ENCODE results near the gene KLHDC8A.
A peak's percentile ranks its signal among the peaks of the same experiment; 100 is the strongest.

KLHDC8A gene

DNA sequence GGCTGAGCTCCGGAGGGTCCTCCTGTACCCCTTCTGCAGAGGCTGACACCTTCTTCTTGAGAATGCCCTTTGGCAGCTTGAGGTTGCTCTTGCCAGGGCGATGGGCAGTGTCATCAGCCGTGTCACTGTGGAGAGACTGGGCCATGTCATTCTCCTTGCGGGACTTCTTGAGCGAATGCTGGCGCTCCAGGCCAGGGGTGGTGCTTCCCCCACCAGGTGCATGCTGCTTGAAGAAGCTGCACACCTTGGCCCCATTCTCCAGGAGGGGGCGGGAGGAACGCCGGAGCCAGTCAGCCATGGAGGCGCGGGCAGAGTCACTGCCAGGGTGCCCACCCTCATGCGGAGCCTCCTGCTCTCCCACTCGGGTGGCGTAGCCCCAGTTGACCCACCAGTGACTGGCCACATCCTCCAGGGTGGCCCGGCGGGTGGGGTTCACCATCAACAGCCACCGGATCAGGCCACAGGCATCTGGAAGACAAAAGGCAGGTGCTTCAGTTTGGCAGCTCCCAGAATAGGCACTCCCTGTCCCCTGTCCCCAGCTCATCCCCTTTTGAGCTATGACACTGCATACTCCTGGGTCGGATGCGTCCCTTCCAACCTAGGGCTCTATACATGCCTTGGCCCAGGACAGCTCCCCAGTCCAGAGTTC lies 52.6 kb downstream of the KLHDC8A start:
- Histone ChIP-seq H3K18ac (ENCODE audit: low read length) (peak overlapping the region; percentile 34), H4K91ac (ENCODE audit: low read depth, low read length, poor library complexity) (no peak overlapping the region), H2AK5ac (ENCODE audit: low read depth, low read length) (no peak overlapping the region), H3K14ac (ENCODE audit: low read length) (no peak overlapping the region), H2BK12ac (ENCODE audit: low read length) (no peak overlapping the region), H3K4me3 (ENCODE audit: low read length in 2 of 2) (no peak overlapping the region), H3K9ac (ENCODE audit: low read depth, low read length, poor library complexity) (peak overlapping the region; percentile 56), H3K23ac (ENCODE audit: low read depth, low read length, poor library complexity) (no peak overlapping the region), H4K8ac (ENCODE audit: low read depth, low read length) (no peak overlapping the region), H3K4ac (ENCODE audit: low read length) (no peak overlapping the region), H2BK15ac (ENCODE audit: low read length) (no peak overlapping the region), H3K4me2 (ENCODE audit: insufficient read depth, low read length, poor library complexity, severe bottlenecking) (no peak overlapping the region), H3K79me1 (ENCODE audit: low read depth, low read length) (peaks cover 9% of the 10 kb centered on the region), H3K36me3 (replicated peaks in 1 of 2; ENCODE audit: control insufficient read depth in 2 of 2, insufficient read depth in 2 of 2, low read length in 2 of 2) (peaks cover 62 to 88% of the 10 kb centered on the region in 2 donors), H2BK5ac (ENCODE audit: low read length) (no peak overlapping the region), H3K9me3 (replicated peaks in 1 of 2; ENCODE audit: control insufficient read depth in 2 of 2, insufficient read depth in 1 of 2, low read depth in 1 of 2, low read length in 2 of 2) (no peaks in the 10 kb centered on the region), H3K27ac (replicated peaks; ENCODE audit: low read length) (peak overlapping the region; percentile 86), H3K4me1 (ENCODE audit: control insufficient read depth in 2 of 2, insufficient read depth in 1 of 2, low read depth in 1 of 2, low read length in 2 of 2) (peaks cover 29 to 39% of the 10 kb centered on the region in 2 donors), H2BK120ac (ENCODE audit: low read depth, low read length) (peak overlapping the region; percentile 29), H3K27me3 (ENCODE audit: control insufficient read depth in 3 of 3, insufficient read depth in 3 of 3, low read depth in 1 of 3, low read length in 3 of 3) (no peaks in the 10 kb centered on the region), H2AFZ (ENCODE audit: low read length) (no peak overlapping the region)
- WGBS, 2 donors (ENCODE audit: extremely low coverage in 2 of 2, insufficient read length in 2 of 2, insufficient replicate concordance in 1 of 2): no CpG with 5 or more reads among the region's 19 CpGs
- no peak for DNase-seq (ENCODE audit: low spot score)

DNA sequence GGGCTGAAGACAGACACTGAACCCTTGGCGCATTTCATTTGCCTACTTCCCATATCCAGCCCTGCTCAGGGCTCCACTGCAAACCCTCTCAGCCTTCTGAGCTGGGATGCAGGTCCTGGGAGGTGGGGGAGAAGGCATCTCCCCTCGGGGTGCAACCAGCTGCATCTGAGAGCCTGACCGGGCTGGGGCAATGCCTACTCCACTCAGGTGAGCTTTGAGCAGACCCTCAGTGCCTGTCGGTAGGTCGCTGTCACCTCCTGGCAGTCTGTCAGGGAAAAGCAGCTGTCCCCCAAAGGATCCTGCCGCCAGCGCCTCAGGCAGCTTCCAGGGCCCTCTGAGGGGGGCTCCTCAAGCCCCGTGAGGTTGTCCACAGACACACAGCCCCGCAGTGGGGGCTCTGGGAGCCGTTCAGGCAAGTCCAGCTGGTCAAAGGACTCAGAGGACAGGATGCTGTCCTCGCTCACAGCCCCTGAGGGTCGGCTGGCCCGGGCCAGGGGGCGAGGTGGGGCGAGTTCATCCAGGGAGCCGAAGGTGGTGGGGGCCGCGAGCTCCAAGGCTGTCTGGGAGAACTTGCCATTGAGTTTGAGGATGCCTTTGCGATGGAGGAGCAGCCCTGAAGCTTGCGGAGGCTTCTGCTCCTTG lies 53.4 kb downstream of the KLHDC8A start:
- peak overlapping the region; percentile 80 for H4K91ac ChIP-seq (ENCODE audit: low read depth, low read length, poor library complexity)
- H3K27ac ChIP-seq (replicated peaks; ENCODE audit: low read length): peak overlapping the region; percentile 86

DNA sequence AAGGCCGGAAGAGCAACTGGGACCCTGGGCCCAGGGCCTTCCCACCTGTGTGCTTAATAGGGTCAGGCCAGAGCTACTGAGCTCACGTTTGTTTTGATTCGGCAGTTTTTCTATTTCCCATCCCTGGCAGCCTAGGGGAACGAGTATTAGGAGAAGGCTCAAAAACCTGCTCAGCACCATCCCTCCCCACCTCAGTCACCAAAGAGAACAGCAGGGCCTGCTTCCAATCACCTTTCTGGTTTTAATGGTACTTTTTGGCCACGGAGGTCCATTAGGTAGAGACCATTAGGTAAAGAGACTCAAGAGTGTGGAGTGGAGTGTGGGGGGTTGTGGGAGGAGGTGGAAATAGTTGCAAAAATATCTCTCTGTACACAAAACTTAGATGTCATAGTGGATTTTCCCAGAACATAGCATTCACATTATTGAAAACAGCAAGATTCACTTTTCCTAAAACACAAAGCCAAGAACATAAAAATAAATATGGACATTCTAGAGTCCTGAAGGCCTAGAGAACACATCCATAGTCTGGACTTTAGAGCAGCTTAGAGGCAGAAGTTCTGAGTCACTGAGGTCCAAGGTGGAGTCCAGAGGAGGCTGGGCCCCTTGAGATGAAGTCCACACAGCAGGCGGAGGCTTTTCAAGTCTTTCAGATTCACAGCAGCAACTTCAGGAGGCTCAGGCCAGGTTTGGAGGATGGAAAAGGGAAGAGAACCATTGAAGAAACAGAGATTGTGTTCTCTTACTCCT lies 54.7 kb downstream of the KLHDC8A start:
- DNase-seq (ENCODE audit: low spot score): no peak
- H3K79me1 ChIP-seq (ENCODE audit: low read depth, low read length): peaks cover 3% of the 10 kb centered on the region
- peaks cover 41 to 66% of the 10 kb centered on the region in 2 donors for H3K36me3 ChIP-seq (replicated peaks in 1 of 2; ENCODE audit: control insufficient read depth in 2 of 2, insufficient read depth in 2 of 2, low read length in 2 of 2)
- no peak overlapping the region for H3K14ac ChIP-seq (ENCODE audit: low read length)
- no peak overlapping the region for H3K4ac ChIP-seq (ENCODE audit: low read length)
- H2BK5ac ChIP-seq (ENCODE audit: low read length): no peak overlapping the region
- H3K9me3 ChIP-seq (replicated peaks in 1 of 2; ENCODE audit: control insufficient read depth in 2 of 2, insufficient read depth in 1 of 2, low read depth in 1 of 2, low read length in 2 of 2): no peaks in the 10 kb centered on the region
- H2AK5ac ChIP-seq (ENCODE audit: low read depth, low read length): no peak overlapping the region
- no peak overlapping the region for H3K9ac ChIP-seq (ENCODE audit: low read depth, low read length, poor library complexity)
- H3K23ac ChIP-seq (ENCODE audit: low read depth, low read length, poor library complexity): no peak overlapping the region
- H3K4me2 ChIP-seq (ENCODE audit: insufficient read depth, low read length, poor library complexity, severe bottlenecking): no peak overlapping the region
- no CpG with 5 or more reads among the region's 6 CpGs for WGBS, 2 donors (ENCODE audit: extremely low coverage in 2 of 2, insufficient read length in 2 of 2, insufficient replicate concordance in 1 of 2)
- no peak overlapping the region for H2BK120ac ChIP-seq (ENCODE audit: low read depth, low read length)
- H4K91ac ChIP-seq (ENCODE audit: low read depth, low read length, poor library complexity): no peak overlapping the region
- H3K4me1 ChIP-seq (ENCODE audit: control insufficient read depth in 2 of 2, insufficient read depth in 1 of 2, low read depth in 1 of 2, low read length in 2 of 2): peaks cover 42 to 51% of the 10 kb centered on the region in 2 donors
- H4K8ac ChIP-seq (ENCODE audit: low read depth, low read length): no peak overlapping the region
- no peak overlapping the region for H2BK15ac ChIP-seq (ENCODE audit: low read length)
- no peak overlapping the region for H3K4me3 ChIP-seq (ENCODE audit: low read length in 2 of 2)
- H2BK12ac ChIP-seq (ENCODE audit: low read length): no peak overlapping the region
- H3K18ac ChIP-seq (ENCODE audit: low read length): peak overlapping the region; percentile 55
- H2AFZ ChIP-seq (ENCODE audit: low read length): no peak overlapping the region
- no peaks in the 10 kb centered on the region for H3K27me3 ChIP-seq (ENCODE audit: control insufficient read depth in 3 of 3, insufficient read depth in 3 of 3, low read depth in 1 of 3, low read length in 3 of 3)
- H3K27ac ChIP-seq (replicated peaks; ENCODE audit: low read length): peak overlapping the region; percentile 99

More for the DNA sequence above, 53.4 kb downstream of the KLHDC8A start:
- H3K4me3 ChIP-seq (ENCODE audit: low read length in 2 of 2): no peak overlapping the region
- H3K4ac ChIP-seq (ENCODE audit: low read length): no peak overlapping the region
- H2BK120ac ChIP-seq (ENCODE audit: low read depth, low read length): peak overlapping the region; percentile 22
- H3K4me2 ChIP-seq (ENCODE audit: insufficient read depth, low read length, poor library complexity, severe bottlenecking): no peak overlapping the region
- peak overlapping the region; percentile 78 for H3K18ac ChIP-seq (ENCODE audit: low read length)
- no peak overlapping the region for H3K14ac ChIP-seq (ENCODE audit: low read length)
- peaks cover 54 to 80% of the 10 kb centered on the region in 2 donors for H3K36me3 ChIP-seq (replicated peaks in 1 of 2; ENCODE audit: control insufficient read depth in 2 of 2, insufficient read depth in 2 of 2, low read length in 2 of 2)
- no peak overlapping the region for H2AFZ ChIP-seq (ENCODE audit: low read length)
- peaks cover 35 to 44% of the 10 kb centered on the region in 2 donors for H3K4me1 ChIP-seq (ENCODE audit: control insufficient read depth in 2 of 2, insufficient read depth in 1 of 2, low read depth in 1 of 2, low read length in 2 of 2)
- no peak for DNase-seq (ENCODE audit: low spot score)
- no peaks in the 10 kb centered on the region for H3K27me3 ChIP-seq (ENCODE audit: control insufficient read depth in 3 of 3, insufficient read depth in 3 of 3, low read depth in 1 of 3, low read length in 3 of 3)
- H2BK15ac ChIP-seq (ENCODE audit: low read length): peak overlapping the region; percentile 51
- H2BK12ac ChIP-seq (ENCODE audit: low read length): no peak overlapping the region
- no peaks in the 10 kb centered on the region for H3K9me3 ChIP-seq (replicated peaks in 1 of 2; ENCODE audit: control insufficient read depth in 2 of 2, insufficient read depth in 1 of 2, low read depth in 1 of 2, low read length in 2 of 2)
- peaks cover 3% of the 10 kb centered on the region for H3K79me1 ChIP-seq (ENCODE audit: low read depth, low read length)
- no CpG with 5 or more reads among the region's 20 CpGs for WGBS, 2 donors (ENCODE audit: extremely low coverage in 2 of 2, insufficient read length in 2 of 2, insufficient replicate concordance in 1 of 2)
- peak overlapping the region; percentile 19 for H3K23ac ChIP-seq (ENCODE audit: low read depth, low read length, poor library complexity)
- H3K9ac ChIP-seq (ENCODE audit: low read depth, low read length, poor library complexity): no peak overlapping the region
- H4K8ac ChIP-seq (ENCODE audit: low read depth, low read length): no peak overlapping the region
- H2AK5ac ChIP-seq (ENCODE audit: low read depth, low read length): peak overlapping the region; percentile 76
- peak overlapping the region; percentile 56 for H2BK5ac ChIP-seq (ENCODE audit: low read length)

All from neuronal stem cell (in vitro differentiated cells).